Suprapubic skin (tissue), 4 donors: ENCODE measurements around the gene SMYD3. TPM values are rescaled to one million over a fixed set of nuclear protein-coding genes. Genes with fewer than 3 reads are reported as not detected.

Experiments used
- DNase-seq, 2 donors: peaks; one replicate each; pipeline ENCODE4 v3.0.0-alpha.2; 2019; ENCODE audit warnings: low spot score in 2 of 2
- H3K27ac ChIP-seq: fragments of 200-600 bp; sonication (generic); one replicate; pipeline ENCODE4 v1.5.1; 2019
- H3K27me3 ChIP-seq: fragments of 200-600 bp; sonication (generic); one replicate; pipeline ENCODE4 v1.5.1; 2019
- H3K36me3 ChIP-seq: fragments of 200-600 bp; sonication (generic); one replicate; pipeline ENCODE4 v1.5.1; 2019
- H3K4me1 ChIP-seq: fragments of 200-600 bp; sonication (generic); one replicate; pipeline ENCODE4 v1.5.1; 2019
- H3K4me3 ChIP-seq: fragments of 200-600 bp; sonication (generic); one replicate; pipeline ENCODE4 v1.5.1; 2019; ENCODE audit warnings: mild to moderate bottlenecking
- H3K9me3 ChIP-seq: fragments of 200-600 bp; sonication (generic); one replicate; pipeline ENCODE4 v1.5.1; 2019
- CTCF ChIP-seq, 2 donors: fragments of 200-600 bp in 1 of 2; fragments of 450-650 bp in 1 of 2; sonication (generic) in 1 of 2; IDR thresholded peaks; one replicate each; pipeline ENCODE4 v1.5.1; 2016 to 2019; ENCODE audit warnings: antibody characterized with exemption in 2 of 2, mild to moderate bottlenecking in 1 of 2, moderate library complexity in 1 of 2
- EP300 ChIP-seq: sonication (generic); formaldehyde crosslinking; IDR thresholded peaks from one replicate; pipeline ENCODE4 v1.6.1; 2017; ENCODE audit warnings: antibody characterized with exemption
- POLR2A ChIP-seq, 2 donors: fragments of 450-650 bp; IDR thresholded peaks; one replicate each; pipeline ENCODE4 v1.6.1; 2017; ENCODE audit warnings: antibody characterized with exemption in 2 of 2, mild to moderate bottlenecking in 2 of 2, moderate library complexity in 2 of 2
- POLR2AphosphoS5 ChIP-seq, 3 donors: sonication (generic); formaldehyde crosslinking; IDR thresholded peaks; one replicate each; pipeline ENCODE4 v1.6.1; 2017; ENCODE audit warnings: antibody characterized with exemption in 3 of 3
- WGBS: methylation state at CpG from one replicate; pipeline ENCODE4 v1.1.5; 2018; 5-methylcytosine and 5-hydroxymethylcytosine counted together
- total RNA-seq, 4 donors: library from RNA; depleted of rRNA; stranded (reverse); fragments of >200 nt; gene quantifications; one replicate each; pipeline ENCODE4 v1.1.0, GENCODE V29; 2016

Gene SMYD3
- total RNA-seq, 4 donors from 2014 or later: 14.5 to 33.6 (median 18.9) TPM

- TF ChIP-seq POLR2A (IDR thresholded peaks at IDR 0.05) (no peak), POLR2AphosphoS5 (IDR thresholded peaks at IDR 0.05) (no peak), EP300 (no peak)
- H3K9me3 ChIP-seq: no peaks in the 10 kb centered on the region
- 85% methylated on average over 1 of the region's 1 CpG for whole genome bisulfite sequencing
- H3K36me3 ChIP-seq: no peaks in the 10 kb centered on the region
- H3K4me3 ChIP-seq: no peak overlapping the region
- no peak for DNase-seq
- H3K27me3 ChIP-seq: no peaks in the 10 kb centered on the region
- H3K4me1 ChIP-seq: peaks cover 11% of the 10 kb centered on the region
- no peak overlapping the region for H3K27ac ChIP-seq
These were observed 469.2 kb downstream of the SMYD3 start for GRCh38 chr1:246037832-246038231.

GRCh38 chr1:246036175-246036574, 470.9 kb downstream of the SMYD3 start:
- H3K36me3 ChIP-seq: no peaks in the 10 kb centered on the region
- DNase-seq: no peak
- H3K27me3 ChIP-seq: no peaks in the 10 kb centered on the region
- no peaks in the 10 kb centered on the region for H3K9me3 ChIP-seq
- no peak overlapping the region for H3K27ac ChIP-seq
- no peak overlapping the region for H3K4me3 ChIP-seq
- H3K4me1 ChIP-seq: peaks cover 11% of the 10 kb centered on the region
- TF ChIP-seq POLR2A (IDR thresholded peaks at IDR 0.05): no peak
- no peak for TF ChIP-seq EP300
- 93% methylated on average over 1 of the region's 1 CpG for WGBS

GRCh38 chr1:246035060-246035541, 472.0 kb downstream of the SMYD3 start:
- 48% methylated on average over 11 of the region's 11 CpGs for WGBS
- DNase-seq: no peak
- Histone ChIP-seq H3K9me3 (no peaks in the 10 kb centered on the region), H3K27ac (no peak overlapping the region), H3K4me3 (peak overlapping the region; percentile 2), H3K36me3 (no peaks in the 10 kb centered on the region), H3K4me1 (peaks cover 11% of the 10 kb centered on the region), H3K27me3 (no peaks in the 10 kb centered on the region)
- no peak for TF ChIP-seq POLR2AphosphoS5 (IDR thresholded peaks at IDR 0.05)
- no peak for TF ChIP-seq EP300
- no peak for TF ChIP-seq POLR2A (IDR thresholded peaks at IDR 0.05)
- TF ChIP-seq CTCF (IDR thresholded peaks at IDR 0.05): no peak

- Histone ChIP-seq H3K4me3 (no peak overlapping the region), H3K9me3 (no peaks in the 10 kb centered on the region), H3K36me3 (no peaks in the 10 kb centered on the region), H3K4me1 (peaks cover 11% of the 10 kb centered on the region), H3K27me3 (no peaks in the 10 kb centered on the region), H3K27ac (no peak overlapping the region)
- DNase-seq: no peak
- no peak for TF ChIP-seq EP300
- TF ChIP-seq CTCF (IDR thresholded peaks at IDR 0.05): no peak
- no peak for TF ChIP-seq POLR2AphosphoS5 (IDR thresholded peaks at IDR 0.05)
- no peak for TF ChIP-seq POLR2A (IDR thresholded peaks at IDR 0.05)
- WGBS: 83% methylated on average over 12 of the region's 12 CpGs
These were observed 472.4 kb downstream of the SMYD3 start for GRCh38 chr1:246034630-246035029.

- Histone ChIP-seq H3K4me1 (peaks cover 11% of the 10 kb centered on the region), H3K36me3 (no peaks in the 10 kb centered on the region), H3K4me3 (no peak overlapping the region), H3K27me3 (no peaks in the 10 kb centered on the region), H3K27ac (no peak overlapping the region), H3K9me3 (no peaks in the 10 kb centered on the region)
- TF ChIP-seq POLR2A (IDR thresholded peaks at IDR 0.05) (no peak), EP300 (no peak), CTCF (IDR thresholded peaks at IDR 0.05) (no peak), POLR2AphosphoS5 (IDR thresholded peaks at IDR 0.05) (no peak)
- no peak for DNase-seq
- 94% methylated on average over 1 of the region's 1 CpG for WGBS
These were observed 474.1 kb downstream of the SMYD3 start for GRCh38 chr1:246032984-246033383.

GRCh38 chr1:246032031-246032551, 475.0 kb downstream of the SMYD3 start:
- Histone ChIP-seq H3K27ac (no peak overlapping the region), H3K27me3 (no peaks in the 10 kb centered on the region), H3K9me3 (no peaks in the 10 kb centered on the region), H3K4me3 (no peak overlapping the region), H3K36me3 (no peaks in the 10 kb centered on the region), H3K4me1 (peaks cover 11% of the 10 kb centered on the region)
- TF ChIP-seq CTCF (IDR thresholded peaks at IDR 0.05) (no peak), EP300 (no peak), POLR2AphosphoS5 (IDR thresholded peaks at IDR 0.05) (no peak), POLR2A (IDR thresholded peaks at IDR 0.05) (no peak)
- 72% methylated on average over 3 of the region's 3 CpGs for WGBS
- no peak for DNase-seq
